H1 (cell line): Measurements from ENCODE around the gene FAH. TPM values are rescaled to one million over a fixed set of nuclear protein-coding genes. Genes with fewer than 3 reads are reported as not detected.

Experiments used
- BACH1 ChIP-seq: IDR thresholded peaks from 2 replicates; pipeline ENCODE4 v1.6.1; 2012; ENCODE audit warnings: low read length, improper control_type of control experiment
- CBX8 ChIP-seq: fragments of 300-800, 300-1000 bp; sonication (generic); IDR thresholded peaks from 2 replicates; pipeline ENCODE4 v1.7.1; 2016; ENCODE audit warnings: low read depth, low read length, borderline replicate concordance
- PHF8 ChIP-seq: fragments of 200-600 bp; sonication (generic); conservative IDR thresholded peaks from 2 replicates; pipeline ENCODE4 v1.7.1; 2012; ENCODE audit warnings: low read depth, mild to moderate bottlenecking, inconsistent platforms, low read length, moderate library complexity
- RNF2 ChIP-seq: fragments of 200-900, 300-1000 bp; sonication (generic); IDR thresholded peaks from 2 replicates; pipeline ENCODE4 v1.7.1; 2016; ENCODE audit warnings: borderline replicate concordance, low read depth, mild to moderate bottlenecking, antibody characterized with exemption, low read length; ENCODE audit not compliant: poor library complexity, severe bottlenecking; ENCODE audit errors: missing control alignments
- TEAD4 ChIP-seq: IDR thresholded peaks from 2 replicates; pipeline ENCODE4 v1.6.1; 2012; ENCODE audit warnings: low read depth, low read length, inconsistent platforms, mixed read lengths
- polyA plus RNA-seq, 7 experiments: library from polyadenylated mRNA; depleted of rRNA in 3 of 7; stranded (reverse) in 5 of 7; unstranded in 2 of 7; fragments of >200 nt in 5 of 7; fragments of 200-250 nt in 2 of 7; gene quantifications; 1 replicate in 5 of 7; 2 replicates in 1 of 7; 4 replicates in 1 of 7; pipeline versions ENCODE4 v1.2.1 to v1.2.3, GENCODE V29; 2011 to 2013; ENCODE audit warnings: missing spikeins in 2 of 7, mixed read lengths in 2 of 7
- total RNA-seq: library from RNA; stranded (reverse); fragmentation: NEBNext Ultra II Directional; extraction: Animal tissue kit (Norgen Biotek cat#: 25700); gene quantifications from 2 replicates; pipeline ENCODE4 v1.2.1, GENCODE V29; 2021

FAH gene
- total and polyA plus RNA-seq, 2 of the 8 experiments (the other 6 are each of a cell fraction or from before 2014, with no cell fraction given): 20.0 to 21.7 TPM

DNA sequence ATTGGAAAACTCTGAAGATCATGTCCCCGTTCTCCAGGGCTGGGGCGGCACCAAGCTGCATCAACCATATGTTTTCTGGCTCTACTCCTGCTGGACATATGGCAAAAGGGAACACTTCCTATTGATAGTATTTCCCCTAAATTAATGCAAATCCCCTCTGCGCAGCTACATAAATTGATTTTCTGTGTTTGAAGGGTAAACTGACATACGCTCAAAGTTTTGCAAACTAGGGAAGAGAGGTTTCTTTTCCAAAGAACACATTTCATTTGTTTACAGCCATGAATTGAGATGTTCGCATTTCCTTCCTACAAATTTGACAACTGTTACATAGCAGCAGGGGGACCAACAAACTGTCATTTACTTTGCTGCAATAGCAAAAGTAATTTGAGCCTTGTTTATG is 63.3 kb downstream of the FAH start (continued):
- TF ChIP-seq CBX8 (no peak), RNF2 (no peak), BACH1 (no peak), TEAD4 (no peak), PHF8 (no peak)
